HEK293 (cell line): ENCODE results near the gene LPCAT1.
A peak's percentile ranks its signal among the peaks of the same experiment; 100 is the strongest.

ENCODE experiments used
- CTCF ChIA-PET: fragments of 350-600 bp; formaldehyde crosslinking; extraction: SDS; loops from one replicate; lab custom pipeline; 2021; ENCODE audit warnings: antibody characterized with exemption; lab: Yijun Ruan, JAX
- POLR2A ChIA-PET: fragments of 300-600 bp; formaldehyde crosslinking; extraction: SDS; loops from one replicate; lab custom pipeline; 2020; ENCODE audit warnings: antibody characterized with exemption, inconsistent platforms; lab: Yijun Ruan, JAX
- H3K27ac ChIP-seq: fragments of 200-500 bp; sonication (Bioruptor generic); 2 replicates; pipeline ENCODE4 v1.5.1; 2014; ENCODE audit warnings: low read depth, low read length, control low read depth, inconsistent platforms; ENCODE audit errors: extremely low read depth
- H3K36me3 ChIP-seq, 2 experiments: fragments of 200-500 bp in 1 of 2; sonication (Bioruptor generic) in 1 of 2; 1 replicate in 1 of 2; 2 replicates in 1 of 2; pipeline ENCODE4 v1.5.1; 2014 to 2017; ENCODE audit warnings: inconsistent platforms in 2 of 2, low read length in 2 of 2; ENCODE audit not compliant: control insufficient read depth in 2 of 2, insufficient read depth in 1 of 2
- H3K4me1 ChIP-seq: fragments of 200-500 bp; sonication (Bioruptor generic); 2 replicates; pipeline ENCODE4 v1.5.1; 2014; ENCODE audit warnings: mild to moderate bottlenecking, low read length, inconsistent platforms; ENCODE audit not compliant: control insufficient read depth, insufficient read depth
- H3K4me3 ChIP-seq: 2 replicates; pipeline ENCODE4 v1.5.1; 2011; ENCODE audit warnings: low read depth, mild to moderate bottlenecking, control low read depth, low read length, moderate library complexity
- H3K9me3 ChIP-seq: fragments of 200-500 bp; sonication (Bioruptor generic); 2 replicates; pipeline ENCODE4 v1.5.1; 2014; ENCODE audit warnings: low read depth, low read length, inconsistent platforms; ENCODE audit not compliant: control insufficient read depth, insufficient read depth
- KLF1 ChIP-seq: fragments of 450-650 bp; formaldehyde crosslinking; IDR thresholded peaks from 2 replicates; pipeline ENCODE4 v1.5.1; 2016; ENCODE audit warnings: missing biosample characterization, missing genetic modification characterization
- MYNN ChIP-seq: fragments of 450-650 bp; formaldehyde crosslinking; IDR thresholded peaks from 2 replicates; pipeline ENCODE4 v1.5.1; 2016; ENCODE audit warnings: missing biosample characterization, missing genetic modification characterization, borderline replicate concordance
- SETDB1 ChIP-seq: IDR thresholded peaks from one replicate; pipeline ENCODE4 v1.6.1; 2017; ENCODE audit warnings: mild to moderate bottlenecking, low read length, moderate library complexity, mixed read lengths; ENCODE audit not compliant: insufficient read length
- ZFP3 ChIP-seq: fragments of 450-650 bp; formaldehyde crosslinking; IDR thresholded peaks from 2 replicates; pipeline ENCODE4 v1.5.1; 2016; ENCODE audit warnings: low read depth, missing biosample characterization, missing genetic modification characterization
- ZIC2 ChIP-seq: fragments of 450-650 bp; formaldehyde crosslinking; IDR thresholded peaks from 2 replicates; pipeline ENCODE4 v1.5.1; 2016; ENCODE audit warnings: missing biosample characterization, missing genetic modification characterization
- ZNF132 ChIP-seq: fragments of 450-650 bp; formaldehyde crosslinking; IDR thresholded peaks from 2 replicates; pipeline ENCODE4 v1.5.1; 2017; ENCODE audit warnings: missing biosample characterization, missing genetic modification characterization, borderline replicate concordance
- ZNF140 ChIP-seq: fragments of 450-650 bp; formaldehyde crosslinking; IDR thresholded peaks from 2 replicates; pipeline ENCODE4 v1.5.1; 2016; ENCODE audit warnings: missing biosample characterization, missing genetic modification characterization
- ZNF157 ChIP-seq: fragments of 450-650 bp; formaldehyde crosslinking; IDR thresholded peaks from 2 replicates; pipeline ENCODE4 v1.5.1; 2016; ENCODE audit warnings: missing biosample characterization, missing genetic modification characterization
- ZNF335 ChIP-seq: fragments of 450-650 bp; formaldehyde crosslinking; conservative IDR thresholded peaks from 2 replicates; pipeline ENCODE4 v1.5.1; 2016; ENCODE audit warnings: missing biosample characterization, missing genetic modification characterization
- ZNF394 ChIP-seq: fragments of 450-650 bp; formaldehyde crosslinking; IDR thresholded peaks from 2 replicates; pipeline ENCODE4 v1.5.1; 2016; ENCODE audit warnings: missing biosample characterization, missing genetic modification characterization, mild to moderate bottlenecking, moderate library complexity, borderline replicate concordance
- ZNF530 ChIP-seq: fragments of 450-650 bp; formaldehyde crosslinking; IDR thresholded peaks from 2 replicates; pipeline ENCODE4 v1.5.1; 2016; ENCODE audit warnings: low read depth, missing biosample characterization, missing genetic modification characterization
- ZNF658 ChIP-seq: fragments of 450-650 bp; formaldehyde crosslinking; IDR thresholded peaks from 2 replicates; pipeline ENCODE4; 2016; ENCODE audit warnings: missing biosample characterization, missing genetic modification characterization
- ZNF660 ChIP-seq: fragments of 450-650 bp; IDR thresholded peaks from 2 replicates; pipeline ENCODE4 v1.5.1; 2018; ENCODE audit warnings: missing biosample characterization, mild to moderate bottlenecking, missing genetic modification characterization
- TF ChIP-seq, protein P1 (sequence below): fragments of 450-650 bp; formaldehyde crosslinking; IDR thresholded peaks from 2 replicates; pipeline ENCODE4 v1.5.1; 2016; ENCODE audit warnings: missing biosample characterization, missing genetic modification characterization
- TF ChIP-seq, protein P2 (sequence below): fragments of 450-650 bp; formaldehyde crosslinking; IDR thresholded peaks from 2 replicates; pipeline ENCODE4 v1.5.1; 2016; ENCODE audit warnings: missing biosample characterization, missing genetic modification characterization
- TF ChIP-seq, protein P3 (sequence below): fragments of 450-650 bp; formaldehyde crosslinking; IDR thresholded peaks from 2 replicates; pipeline ENCODE4 v1.5.1; 2016; ENCODE audit warnings: missing biosample characterization, missing genetic modification characterization, borderline replicate concordance
- TF ChIP-seq, protein P4 (sequence below): fragments of 450-650 bp; formaldehyde crosslinking; IDR thresholded peaks from 2 replicates; pipeline ENCODE4 v1.5.1; 2016; ENCODE audit warnings: missing biosample characterization, missing genetic modification characterization
- TF ChIP-seq, protein P5 (sequence below): fragments of 450-650 bp; formaldehyde crosslinking; IDR thresholded peaks from 2 replicates; pipeline ENCODE4 v1.5.0; 2017; ENCODE audit warnings: missing biosample characterization, missing genetic modification characterization, borderline replicate concordance
- TF ChIP-seq, protein P6 (sequence below): fragments of 450-650 bp; formaldehyde crosslinking; IDR thresholded peaks from 2 replicates; pipeline ENCODE4 v1.5.1; 2017; ENCODE audit warnings: missing biosample characterization, missing genetic modification characterization

The LPCAT1 gene

DNA sequence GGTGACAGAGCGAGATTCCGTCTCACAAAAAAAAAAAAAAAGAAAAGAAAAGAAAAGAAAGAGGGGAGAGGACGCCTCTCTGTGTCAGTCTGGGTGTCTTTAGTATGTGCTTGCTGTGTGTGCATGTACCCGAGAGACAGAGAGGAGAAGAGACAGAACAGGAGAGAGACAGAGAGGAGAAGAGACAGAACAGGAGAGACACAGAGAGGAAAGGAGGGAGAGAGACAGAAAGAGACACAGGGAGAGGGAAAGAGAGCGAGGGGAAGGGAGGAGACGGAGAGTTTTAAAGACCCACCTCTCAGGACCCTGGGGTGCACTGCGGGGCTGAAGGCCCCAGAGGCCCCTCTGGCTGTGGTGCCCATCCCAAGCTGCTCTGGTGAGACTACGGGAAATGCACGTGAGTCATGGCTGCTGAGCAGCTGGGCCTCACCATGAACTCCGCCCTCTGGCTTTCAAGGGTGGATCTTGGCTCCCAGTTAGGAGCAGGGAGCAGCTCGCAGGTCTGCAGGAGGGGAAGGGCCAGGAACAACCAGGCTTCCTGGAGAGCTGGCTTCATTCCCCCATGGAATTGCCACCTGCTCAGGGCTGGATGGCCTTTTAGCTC is 86.4 kb downstream of the LPCAT1 start:
- ChIA-PET POLR2A (no interaction called here), CTCF (interaction anchor here (1.0 to 1.8 kb wide), 4 partner anchors 18 to 263 kb away, joined by 4 to 7 read pairs (median 5); no protein-coding TSS in a partner anchor)
- TF ChIP-seq ZNF335 (tag by site-specific recombination) (peak; percentile 57), SETDB1 (no peak), KLF1 (peak; percentile 33; the same call in 1 of the 2 replicates), ZIC2 (tag by site-specific recombination) (peak; percentile 71), ZNF394 (tag by site-specific recombination) (no peak), ZNF658 (tag by site-specific recombination) (no peak)
- TF ChIP-seq, protein P1, sequence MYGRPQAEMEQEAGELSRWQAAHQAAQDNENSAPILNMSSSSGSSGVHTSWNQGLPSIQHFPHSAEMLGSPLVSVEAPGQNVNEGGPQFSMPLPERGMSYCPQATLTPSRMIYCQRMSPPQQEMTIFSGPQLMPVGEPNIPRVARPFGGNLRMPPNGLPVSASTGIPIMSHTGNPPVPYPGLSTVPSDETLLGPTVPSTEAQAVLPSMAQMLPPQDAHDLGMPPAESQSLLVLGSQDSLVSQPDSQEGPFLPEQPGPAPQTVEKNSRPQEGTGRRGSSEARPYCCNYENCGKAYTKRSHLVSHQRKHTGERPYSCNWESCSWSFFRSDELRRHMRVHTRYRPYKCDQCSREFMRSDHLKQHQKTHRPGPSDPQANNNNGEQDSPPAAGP (tag by site-specific recombination) = 0 out of 2 replicates have a peak, but pooled peaks have one; percentile 34
- TF ChIP-seq, protein P2, sequence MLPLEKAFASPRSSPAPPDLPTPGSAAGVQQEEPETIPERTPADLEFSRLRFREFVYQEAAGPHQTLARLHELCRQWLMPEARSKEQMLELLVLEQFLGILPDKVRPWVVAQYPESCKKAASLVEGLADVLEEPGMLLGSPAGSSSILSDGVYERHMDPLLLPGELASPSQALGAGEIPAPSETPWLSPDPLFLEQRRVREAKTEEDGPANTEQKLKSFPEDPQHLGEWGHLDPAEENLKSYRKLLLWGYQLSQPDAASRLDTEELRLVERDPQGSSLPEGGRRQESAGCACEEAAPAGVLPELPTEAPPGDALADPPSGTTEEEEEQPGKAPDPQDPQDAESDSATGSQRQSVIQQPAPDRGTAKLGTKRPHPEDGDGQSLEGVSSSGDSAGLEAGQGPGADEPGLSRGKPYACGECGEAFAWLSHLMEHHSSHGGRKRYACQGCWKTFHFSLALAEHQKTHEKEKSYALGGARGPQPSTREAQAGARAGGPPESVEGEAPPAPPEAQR (tag by site-specific recombination) = no peak
- Histone ChIP-seq H3K36me3 (peaks cover 0 to 11% of the 10 kb centered on the region in 2 experiments; a peak in 1 of 3 replicates), H3K4me1 (no peaks in the 10 kb centered on the region), H3K4me3 (no peak overlapping the region), H3K27ac (no peak overlapping the region), H3K9me3 (no peaks in the 10 kb centered on the region)

DNA sequence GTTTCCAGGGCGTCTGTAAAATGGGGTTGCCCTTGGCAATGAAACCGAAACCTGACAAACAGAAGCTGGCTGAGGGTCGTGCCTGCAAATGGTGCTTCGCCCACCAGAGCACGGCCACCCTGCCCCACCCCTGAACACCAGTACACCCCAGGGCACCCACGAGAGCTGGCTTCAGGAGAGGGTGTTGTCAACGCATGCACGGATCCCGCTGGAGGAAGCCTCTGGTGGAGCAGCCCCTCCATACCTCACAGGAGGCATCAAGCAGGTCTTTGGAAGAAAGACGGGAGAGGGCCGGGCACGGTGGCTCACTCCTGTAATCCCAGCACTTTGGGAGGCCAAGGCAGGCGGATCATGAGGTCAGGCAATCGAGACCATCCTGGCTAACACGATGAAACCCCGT is 87.1 kb downstream of the LPCAT1 start:
- Histone ChIP-seq H3K27ac (no peak overlapping the region), H3K4me1 (no peaks in the 10 kb centered on the region), H3K36me3 (peaks cover 0 to 11% of the 10 kb centered on the region in 2 experiments; a peak in 1 of 3 replicates), H3K9me3 (no peaks in the 10 kb centered on the region), H3K4me3 (no peak overlapping the region)
- CTCF ChIA-PET = no interaction called here
- POLR2A ChIA-PET = no interaction called here
- TF ChIP-seq, protein P3, sequence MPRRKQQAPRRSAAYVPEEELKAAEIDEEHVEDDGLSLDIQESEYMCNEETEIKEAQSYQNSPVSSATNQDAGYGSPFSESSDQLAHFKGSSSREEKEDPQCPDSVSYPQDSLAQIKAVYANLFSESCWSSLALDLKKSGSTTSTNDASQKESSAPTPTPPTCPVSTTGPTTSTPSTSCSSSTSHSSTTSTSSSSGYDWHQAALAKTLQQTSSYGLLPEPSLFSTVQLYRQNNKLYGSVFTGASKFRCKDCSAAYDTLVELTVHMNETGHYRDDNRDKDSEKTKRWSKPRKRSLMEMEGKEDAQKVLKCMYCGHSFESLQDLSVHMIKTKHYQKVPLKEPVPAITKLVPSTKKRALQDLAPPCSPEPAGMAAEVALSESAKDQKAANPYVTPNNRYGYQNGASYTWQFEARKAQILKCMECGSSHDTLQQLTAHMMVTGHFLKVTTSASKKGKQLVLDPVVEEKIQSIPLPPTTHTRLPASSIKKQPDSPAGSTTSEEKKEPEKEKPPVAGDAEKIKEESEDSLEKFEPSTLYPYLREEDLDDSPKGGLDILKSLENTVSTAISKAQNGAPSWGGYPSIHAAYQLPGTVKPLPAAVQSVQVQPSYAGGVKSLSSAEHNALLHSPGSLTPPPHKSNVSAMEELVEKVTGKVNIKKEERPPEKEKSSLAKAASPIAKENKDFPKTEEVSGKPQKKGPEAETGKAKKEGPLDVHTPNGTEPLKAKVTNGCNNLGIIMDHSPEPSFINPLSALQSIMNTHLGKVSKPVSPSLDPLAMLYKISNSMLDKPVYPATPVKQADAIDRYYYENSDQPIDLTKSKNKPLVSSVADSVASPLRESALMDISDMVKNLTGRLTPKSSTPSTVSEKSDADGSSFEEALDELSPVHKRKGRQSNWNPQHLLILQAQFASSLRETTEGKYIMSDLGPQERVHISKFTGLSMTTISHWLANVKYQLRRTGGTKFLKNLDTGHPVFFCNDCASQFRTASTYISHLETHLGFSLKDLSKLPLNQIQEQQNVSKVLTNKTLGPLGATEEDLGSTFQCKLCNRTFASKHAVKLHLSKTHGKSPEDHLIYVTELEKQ (tag by site-specific recombination) = no peak
- TF ChIP-seq ZFP3 (tag by site-specific recombination) (no peak), ZNF530 (tag by site-specific recombination) (no peak), MYNN (tag by site-specific recombination) (no peak)
- TF ChIP-seq, protein P4, sequence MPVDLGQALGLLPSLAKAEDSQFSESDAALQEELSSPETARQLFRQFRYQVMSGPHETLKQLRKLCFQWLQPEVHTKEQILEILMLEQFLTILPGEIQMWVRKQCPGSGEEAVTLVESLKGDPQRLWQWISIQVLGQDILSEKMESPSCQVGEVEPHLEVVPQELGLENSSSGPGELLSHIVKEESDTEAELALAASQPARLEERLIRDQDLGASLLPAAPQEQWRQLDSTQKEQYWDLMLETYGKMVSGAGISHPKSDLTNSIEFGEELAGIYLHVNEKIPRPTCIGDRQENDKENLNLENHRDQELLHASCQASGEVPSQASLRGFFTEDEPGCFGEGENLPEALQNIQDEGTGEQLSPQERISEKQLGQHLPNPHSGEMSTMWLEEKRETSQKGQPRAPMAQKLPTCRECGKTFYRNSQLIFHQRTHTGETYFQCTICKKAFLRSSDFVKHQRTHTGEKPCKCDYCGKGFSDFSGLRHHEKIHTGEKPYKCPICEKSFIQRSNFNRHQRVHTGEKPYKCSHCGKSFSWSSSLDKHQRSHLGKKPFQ = no peak

DNA sequence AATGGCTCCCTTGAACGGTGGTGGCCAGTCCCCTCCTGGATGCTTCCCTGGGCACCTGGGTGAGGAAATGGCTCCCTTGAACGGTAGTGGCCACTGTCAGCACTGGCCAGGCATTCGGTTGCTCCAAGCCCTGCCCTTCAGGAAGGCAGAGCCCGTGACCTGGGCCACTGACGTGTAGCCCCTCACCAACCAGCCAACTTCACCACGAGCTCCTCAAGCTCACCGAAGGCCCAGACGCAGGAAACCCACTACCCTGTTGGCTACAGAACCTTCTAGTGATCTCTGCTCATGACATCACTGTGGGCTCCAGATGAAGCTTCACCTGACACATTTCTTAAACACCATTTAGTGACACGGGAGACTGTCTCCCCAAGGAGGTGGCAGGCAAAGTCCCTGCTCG is 87.7 kb downstream of the LPCAT1 start:
- Histone ChIP-seq H3K36me3 (peaks cover 0 to 8% of the 10 kb centered on the region in 2 experiments; a peak in 1 of 3 replicates), H3K27ac (no peak overlapping the region), H3K9me3 (no peaks in the 10 kb centered on the region), H3K4me3 (no peak overlapping the region), H3K4me1 (no peaks in the 10 kb centered on the region)
- CTCF ChIA-PET = no interaction called here
- POLR2A ChIA-PET = no interaction called here
- TF ChIP-seq ZNF157 (tag by site-specific recombination) = no peak
- TF ChIP-seq ZNF132 (tag by site-specific recombination) = no peak
- TF ChIP-seq, protein P5, sequence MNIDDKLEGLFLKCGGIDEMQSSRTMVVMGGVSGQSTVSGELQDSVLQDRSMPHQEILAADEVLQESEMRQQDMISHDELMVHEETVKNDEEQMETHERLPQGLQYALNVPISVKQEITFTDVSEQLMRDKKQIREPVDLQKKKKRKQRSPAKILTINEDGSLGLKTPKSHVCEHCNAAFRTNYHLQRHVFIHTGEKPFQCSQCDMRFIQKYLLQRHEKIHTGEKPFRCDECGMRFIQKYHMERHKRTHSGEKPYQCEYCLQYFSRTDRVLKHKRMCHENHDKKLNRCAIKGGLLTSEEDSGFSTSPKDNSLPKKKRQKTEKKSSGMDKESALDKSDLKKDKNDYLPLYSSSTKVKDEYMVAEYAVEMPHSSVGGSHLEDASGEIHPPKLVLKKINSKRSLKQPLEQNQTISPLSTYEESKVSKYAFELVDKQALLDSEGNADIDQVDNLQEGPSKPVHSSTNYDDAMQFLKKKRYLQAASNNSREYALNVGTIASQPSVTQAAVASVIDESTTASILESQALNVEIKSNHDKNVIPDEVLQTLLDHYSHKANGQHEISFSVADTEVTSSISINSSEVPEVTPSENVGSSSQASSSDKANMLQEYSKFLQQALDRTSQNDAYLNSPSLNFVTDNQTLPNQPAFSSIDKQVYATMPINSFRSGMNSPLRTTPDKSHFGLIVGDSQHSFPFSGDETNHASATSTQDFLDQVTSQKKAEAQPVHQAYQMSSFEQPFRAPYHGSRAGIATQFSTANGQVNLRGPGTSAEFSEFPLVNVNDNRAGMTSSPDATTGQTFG (tag by site-specific recombination) = no peak
- TF ChIP-seq, protein P6, sequence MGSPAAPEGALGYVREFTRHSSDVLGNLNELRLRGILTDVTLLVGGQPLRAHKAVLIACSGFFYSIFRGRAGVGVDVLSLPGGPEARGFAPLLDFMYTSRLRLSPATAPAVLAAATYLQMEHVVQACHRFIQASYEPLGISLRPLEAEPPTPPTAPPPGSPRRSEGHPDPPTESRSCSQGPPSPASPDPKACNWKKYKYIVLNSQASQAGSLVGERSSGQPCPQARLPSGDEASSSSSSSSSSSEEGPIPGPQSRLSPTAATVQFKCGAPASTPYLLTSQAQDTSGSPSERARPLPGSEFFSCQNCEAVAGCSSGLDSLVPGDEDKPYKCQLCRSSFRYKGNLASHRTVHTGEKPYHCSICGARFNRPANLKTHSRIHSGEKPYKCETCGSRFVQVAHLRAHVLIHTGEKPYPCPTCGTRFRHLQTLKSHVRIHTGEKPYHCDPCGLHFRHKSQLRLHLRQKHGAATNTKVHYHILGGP (tag by site-specific recombination) = no peak
- TF ChIP-seq ZNF660 (tag by site-specific recombination) = no peak
- TF ChIP-seq ZNF140 (tag by site-specific recombination) = no peak
